BE2C (cell line): Measurements from ENCODE around the gene KCNG3.

ENCODE experiments used
- DNase-seq: peaks from one replicate; pipeline ENCODE4 v3.0.0-alpha.2; 2020
- H3K27me3 ChIP-seq: fragments of 250-450 bp; sonication (Bioruptor Pico); 2 replicates; pipeline ENCODE4 v1.5.1; 2020; ENCODE audit warnings: mild to moderate bottlenecking
- H3K36me3 ChIP-seq: fragments of 250-450 bp; sonication (Bioruptor Pico); 2 replicates; pipeline ENCODE4 v1.5.1; 2020; ENCODE audit warnings: mild to moderate bottlenecking
- H3K4me1 ChIP-seq: fragments of 250-450 bp; sonication (Bioruptor Pico); 2 replicates; pipeline ENCODE4 v1.5.1; 2020
- H3K4me3 ChIP-seq: 2 replicates; pipeline ENCODE4 v1.5.1; 2011; ENCODE audit warnings: low read depth, low read length
- H3K9me3 ChIP-seq: fragments of 250-450 bp; sonication (Bioruptor Pico); 2 replicates; pipeline ENCODE4 v1.5.1; 2020
- CTCF ChIP-seq: IDR thresholded peaks from 2 replicates; pipeline ENCODE4 v1.5.1; 2012; ENCODE audit warnings: mild to moderate bottlenecking, low read depth, low read length

KCNG3 gene

GRCh38 chr2:42446503-42447271 is 47.1 kb downstream of the KCNG3 start:
- Histone ChIP-seq H3K36me3 (no peaks in the 10 kb centered on the region), H3K4me3 (no peak overlapping the region), H3K4me1 (no peaks in the 10 kb centered on the region), H3K9me3 (no peaks in the 10 kb centered on the region), H3K27me3 (no peaks in the 10 kb centered on the region)
- DNase-seq, result no peak
- TF ChIP-seq CTCF, result no peak

- DNase-seq, result no peak
These were observed 49.9 kb downstream of the KCNG3 start for GRCh38 chr2:42443718-42444399.

GRCh38 chr2:42442774-42443173 is 51.0 kb downstream of the KCNG3 start:
- Histone ChIP-seq H3K36me3 (no peaks in the 10 kb centered on the region), H3K4me1 (no peaks in the 10 kb centered on the region), H3K4me3 (no peak overlapping the region), H3K9me3 (no peaks in the 10 kb centered on the region), H3K27me3 (no peaks in the 10 kb centered on the region)
- no peak for TF ChIP-seq CTCF
- DNase-seq, result no peak

More at GRCh38 chr2:42443718-42444399, 49.9 kb downstream of the KCNG3 start:
- H3K4me1 ChIP-seq, result no peaks in the 10 kb centered on the region
- no peak overlapping the region for H3K4me3 ChIP-seq
- TF ChIP-seq CTCF, result no peak
- no peaks in the 10 kb centered on the region for H3K27me3 ChIP-seq
- H3K9me3 ChIP-seq, result no peaks in the 10 kb centered on the region
- H3K36me3 ChIP-seq, result no peaks in the 10 kb centered on the region

GRCh38 chr2:42438685-42439084 is 55.1 kb downstream of the KCNG3 start:
- Histone ChIP-seq H3K36me3 (no peaks in the 10 kb centered on the region), H3K4me3 (no peak overlapping the region), H3K4me1 (no peaks in the 10 kb centered on the region), H3K27me3 (no peaks in the 10 kb centered on the region), H3K9me3 (no peaks in the 10 kb centered on the region)
- TF ChIP-seq CTCF, result no peak
- no peak for DNase-seq

- H3K27me3 ChIP-seq, result no peaks in the 10 kb centered on the region
- no peak overlapping the region for H3K4me3 ChIP-seq
- no peaks in the 10 kb centered on the region for H3K4me1 ChIP-seq
- no peaks in the 10 kb centered on the region for H3K9me3 ChIP-seq
- no peaks in the 10 kb centered on the region for H3K36me3 ChIP-seq
- no peak for DNase-seq
- TF ChIP-seq CTCF, result no peak
These were observed 57.4 kb downstream of the KCNG3 start for GRCh38 chr2:42436370-42436769.

- no peak for TF ChIP-seq CTCF
These were observed 58.2 kb downstream of the KCNG3 start for GRCh38 chr2:42435628-42436027.

More at GRCh38 chr2:42435628-42436027, 58.2 kb downstream of the KCNG3 start:
- H3K4me1 ChIP-seq, result no peaks in the 10 kb centered on the region
- no peaks in the 10 kb centered on the region for H3K27me3 ChIP-seq
- no peaks in the 10 kb centered on the region for H3K9me3 ChIP-seq
- no peaks in the 10 kb centered on the region for H3K36me3 ChIP-seq
- no peak for DNase-seq
- no peak overlapping the region for H3K4me3 ChIP-seq
